Sigmoid colon (tissue), 7 donors: ENCODE measurements around the gene ABHD8. TPM values are rescaled to one million over a fixed set of nuclear protein-coding genes. Genes with fewer than 3 reads are reported as not detected.

ENCODE experiments used
- DNase-seq: peaks from one replicate; pipeline ENCODE4 v3.0.0-alpha.2; 2019
- H3K27ac ChIP-seq, 4 donors: fragments of 200-600 bp; sonication (generic); one replicate each; pipeline ENCODE4 v1.5.1; 2016 to 2019; ENCODE audit warnings: mild to moderate bottlenecking in 1 of 4
- H3K27me3 ChIP-seq, 3 donors: fragments of 200-600 bp; sonication (generic); one replicate each; pipeline ENCODE4 v1.5.1; 2019; ENCODE audit warnings: mild to moderate bottlenecking in 1 of 3
- H3K36me3 ChIP-seq, 4 donors: fragments of 200-600 bp; sonication (generic); one replicate each; pipeline ENCODE4 v1.5.1; 2016 to 2019
- H3K4me1 ChIP-seq, 4 donors: fragments of 200-600 bp; sonication (generic); one replicate each; pipeline ENCODE4 v1.5.1; 2017 to 2019
- H3K4me3 ChIP-seq, 4 donors: fragments of 200-600 bp; sonication (generic); one replicate each; pipeline ENCODE4 v1.5.1; 2017 to 2019; ENCODE audit warnings: mild to moderate bottlenecking in 2 of 4, moderate library complexity in 1 of 4
- H3K9me3 ChIP-seq, 4 donors: fragments of 200-600 bp in 3 of 4; sonication (generic) in 3 of 4; one replicate each; pipeline versions ENCODE4 v1.5.1 to v1.6.1; 2013 to 2019
- CTCF ChIP-seq, 4 experiments: fragments of 450-650 bp in 3 of 4; fragments of 200-600 bp in 1 of 4; IDR thresholded peaks; one replicate each; pipeline ENCODE4 v1.5.1; 2016 to 2019; ENCODE audit warnings: antibody characterized with exemption in 4 of 4, mild to moderate bottlenecking in 3 of 4, moderate library complexity in 2 of 4
- EP300 ChIP-seq, 4 donors: sonication (generic); formaldehyde crosslinking; IDR thresholded peaks; one replicate each; pipeline ENCODE4 v1.6.1; 2017; ENCODE audit warnings: antibody characterized with exemption in 4 of 4
- POLR2A ChIP-seq, 2 donors: fragments of 450-650 bp; IDR thresholded peaks; one replicate each; pipeline ENCODE4 v1.6.1; 2016; ENCODE audit warnings: antibody characterized with exemption in 2 of 2, mild to moderate bottlenecking in 2 of 2, moderate library complexity in 2 of 2
- POLR2AphosphoS5 ChIP-seq, 4 donors: sonication (generic); formaldehyde crosslinking; IDR thresholded peaks; one replicate each; pipeline ENCODE4 v1.6.1; 2017; ENCODE audit warnings: antibody characterized with exemption in 4 of 4
- WGBS, 2 donors: extraction: QIAGEN DNeasy Blood & Tissue Kit; methylation state at CpG; one replicate each; pipeline ENCODE4 v1.1.7; 2013; 5-methylcytosine and 5-hydroxymethylcytosine counted together
- intact Hi-C: fragments of 100-400 bp; cut with DNase I; formaldehyde crosslinking; loops from one replicate; pipeline ENCODE4 v1.15.1; 2023
- polyA plus RNA-seq, 3 donors: library from polyadenylated mRNA; stranded (reverse); fragments of 200-250 nt; gene quantifications; one replicate each; pipeline ENCODE4 v1.2.3, GENCODE V29; 2013
- total RNA-seq, 4 donors: library from RNA; depleted of rRNA; stranded (reverse); fragments of >200 nt; gene quantifications; one replicate each; pipeline ENCODE4 v1.1.0, GENCODE V29; 2016
- donor health status: healthy with polysubstance abuse.
- donor health status: Bipolar disorder and iron deficiency.
- donor health status: healthy.

The ABHD8 gene
- total and polyA plus RNA-seq, 7 donors: 4.2 to 21.9 (median 15.5) TPM

GRCh38 chr19:17340871-17341357, 37.7 kb upstream of the ABHD8 start:
- no peak overlapping the region for H3K4me3 ChIP-seq
- TF ChIP-seq EP300 (IDR thresholded peaks at IDR 0.05) (no peak), POLR2A (IDR thresholded peaks at IDR 0.05) (no peak), CTCF (IDR thresholded peaks at IDR 0.05) (no peak), POLR2AphosphoS5 (IDR thresholded peaks at IDR 0.05) (no peak)
- H3K4me1 ChIP-seq: peaks cover 0 to 23% (median 16%) of the 10 kb centered on the region in 4 donors
- no peak overlapping the region for H3K27ac ChIP-seq
- no peaks in the 10 kb centered on the region for H3K27me3 ChIP-seq
- DNase-seq: no peak
- intact Hi-C loops: no loop called here
- H3K36me3 ChIP-seq: peaks cover 0 to 17% (median 0%) of the 10 kb centered on the region in 4 donors
- H3K9me3 ChIP-seq: no peaks in the 10 kb centered on the region
- 58 to 81% methylated on average over 17 of the region's 17 CpGs for WGBS, 2 donors

- H3K27me3 ChIP-seq: no peaks in the 10 kb centered on the region
- WGBS, 2 donors: 25 to 74% methylated on average over 21 of the region's 21 CpGs
- intact Hi-C loops: no loop called here
- H3K4me1 ChIP-seq: peaks cover 0 to 28% (median 21%) of the 10 kb centered on the region in 4 donors
- TF ChIP-seq POLR2A (IDR thresholded peaks at IDR 0.05) (no peak), CTCF (IDR thresholded peaks at IDR 0.05) (no peak), EP300 (IDR thresholded peaks at IDR 0.05) (no peak), POLR2AphosphoS5 (IDR thresholded peaks at IDR 0.05) (no peak)
- H3K27ac ChIP-seq: no peak overlapping the region
- no peaks in the 10 kb centered on the region for H3K9me3 ChIP-seq
- H3K4me3 ChIP-seq: no peak overlapping the region
- H3K36me3 ChIP-seq: peaks cover 0 to 17% (median 0%) of the 10 kb centered on the region in 4 donors
- DNase-seq: no peak
Observed at GRCh38 chr19:17340302-17340870, 37.2 kb upstream of the ABHD8 start.

- H3K27ac ChIP-seq: no peak overlapping the region
- no peaks in the 10 kb centered on the region for H3K9me3 ChIP-seq
- intact Hi-C loops: no loop called here
- peaks cover 0 to 37% (median 28%) of the 10 kb centered on the region in 4 donors for H3K4me1 ChIP-seq
- no peaks in the 10 kb centered on the region for H3K27me3 ChIP-seq
- H3K36me3 ChIP-seq: peaks cover 0 to 17% (median 0%) of the 10 kb centered on the region in 4 donors
- 89 to 93% methylated on average over 34 of the region's 34 CpGs for WGBS, 2 donors
- TF ChIP-seq EP300 (IDR thresholded peaks at IDR 0.05): no peak
- no peak for TF ChIP-seq POLR2AphosphoS5 (IDR thresholded peaks at IDR 0.05)
- TF ChIP-seq CTCF (IDR thresholded peaks at IDR 0.05): no peak
- no peak for TF ChIP-seq POLR2A (IDR thresholded peaks at IDR 0.05)
- no peak overlapping the region for H3K4me3 ChIP-seq
- no peak for DNase-seq
Observed at GRCh38 chr19:17339088-17339741, 36.0 kb upstream of the ABHD8 start.

GRCh38 chr19:17338433-17339078, 35.3 kb upstream of the ABHD8 start:
- Histone ChIP-seq H3K4me1 (peaks cover 0 to 43% (median 35%) of the 10 kb centered on the region in 4 donors), H3K36me3 (peaks cover 0 to 17% (median 0%) of the 10 kb centered on the region in 4 donors), H3K27me3 (no peaks in the 10 kb centered on the region), H3K9me3 (no peaks in the 10 kb centered on the region), H3K27ac (no peak overlapping the region), H3K4me3 (peak overlapping the region in 3 of 4 donors; percentile 58 to 81 (median 74))
- intact Hi-C loops: no loop called here
- TF ChIP-seq CTCF (IDR thresholded peaks at IDR 0.05) (no peak), EP300 (IDR thresholded peaks at IDR 0.05) (no peak), POLR2A (IDR thresholded peaks at IDR 0.05) (no peak), POLR2AphosphoS5 (IDR thresholded peaks at IDR 0.05) (no peak)
- 95 to 96% methylated on average over 30 of the region's 30 CpGs for WGBS, 2 donors
- DNase-seq: no peak
